Central memory CD4-positive, alpha-beta T cell (primary cell): Measurements from ENCODE around the gene PDGFA.

Experiments used
- DNase-seq: peaks from one replicate; pipeline ENCODE4 v3.0.0; 2022

The PDGFA gene

GRCh38 chr7:516606-517456 lies 2.8 kb downstream of the PDGFA start:
- DNase-seq: no peak

GRCh38 chr7:516216-516605 lies 3.4 kb downstream of the PDGFA start:
- DNase-seq: no peak

GRCh38 chr7:515628-516027 lies 4.0 kb downstream of the PDGFA start:
- DNase-seq: no peak

- DNase-seq: no peak
Observed at GRCh38 chr7:514651-515598, 4.7 kb downstream of the PDGFA start.

GRCh38 chr7:514242-514641 lies 5.4 kb downstream of the PDGFA start:
- DNase-seq: no peak

- DNase-seq: no peak
Observed at GRCh38 chr7:513521-514166, 6.0 kb downstream of the PDGFA start.

- DNase-seq: no peak
Observed at GRCh38 chr7:512541-513311, 6.9 kb downstream of the PDGFA start.

GRCh38 chr7:512146-512510 lies 7.5 kb downstream of the PDGFA start:
- no peak for DNase-seq

- no peak for DNase-seq
Observed at GRCh38 chr7:511476-512145, 8.0 kb downstream of the PDGFA start.

GRCh38 chr7:510782-511281 lies 8.8 kb downstream of the PDGFA start:
- no peak for DNase-seq

GRCh38 chr7:510131-510481 lies 9.5 kb downstream of the PDGFA start:
- no peak for DNase-seq

GRCh38 chr7:509426-510130 lies 10.1 kb downstream of the PDGFA start:
- DNase-seq: no peak

- DNase-seq: no peak
Observed at GRCh38 chr7:508461-509170, 11.0 kb downstream of the PDGFA start.

GRCh38 chr7:507623-508300 lies 11.9 kb downstream of the PDGFA start:
- DNase-seq: no peak

- no peak for DNase-seq
Observed at GRCh38 chr7:506921-507622, 12.6 kb downstream of the PDGFA start.

- no peak for DNase-seq
Observed at GRCh38 chr7:506391-506831, 13.2 kb downstream of the PDGFA start.

GRCh38 chr7:505171-505570 lies 14.5 kb downstream of the PDGFA start:
- DNase-seq: no peak

GRCh38 chr7:504221-505111 lies 15.2 kb downstream of the PDGFA start:
- no peak for DNase-seq
